NCI-H1436 treated with DMSO at 0.1 percent for 48 hours (cell line): Measurements from ENCODE around the gene TMPRSS7.
"Not testable (repeated sequence)": the region's sequence is repeated elsewhere in the genome, so short reads cannot be mapped to it uniquely, and the experiment has no call there.

Experiments
- DNase-seq: peaks from one replicate; lab custom pipeline; 2025; lab: John Stamatoyannopoulos, UW

The TMPRSS7 gene

GRCh38 chr3:112013058-112013783, 21.3 kb upstream of the TMPRSS7 start:
- no peak for DNase-seq

GRCh38 chr3:112013784-112014143, 20.8 kb upstream of the TMPRSS7 start:
- no peak for DNase-seq

DNA sequence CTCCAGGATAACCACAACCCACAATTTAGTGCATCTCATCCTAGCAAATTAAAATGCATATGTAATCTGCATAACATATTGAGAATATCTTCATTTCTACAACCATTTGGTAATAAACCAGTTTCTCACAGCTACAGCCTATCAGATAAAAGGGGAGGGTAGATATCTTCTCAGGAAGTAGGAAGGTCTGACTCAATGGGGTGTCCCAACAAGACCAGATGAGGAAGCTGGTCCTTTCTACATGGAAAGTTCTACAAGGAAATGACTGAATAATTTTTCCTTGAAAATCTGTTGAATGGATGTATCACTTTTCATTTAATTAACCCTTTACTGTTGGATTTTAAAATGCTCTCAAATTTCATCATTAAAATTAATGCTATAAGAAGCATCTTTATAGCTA, 17.4 kb upstream of the TMPRSS7 start:
- DNase-seq, result no peak

DNA sequence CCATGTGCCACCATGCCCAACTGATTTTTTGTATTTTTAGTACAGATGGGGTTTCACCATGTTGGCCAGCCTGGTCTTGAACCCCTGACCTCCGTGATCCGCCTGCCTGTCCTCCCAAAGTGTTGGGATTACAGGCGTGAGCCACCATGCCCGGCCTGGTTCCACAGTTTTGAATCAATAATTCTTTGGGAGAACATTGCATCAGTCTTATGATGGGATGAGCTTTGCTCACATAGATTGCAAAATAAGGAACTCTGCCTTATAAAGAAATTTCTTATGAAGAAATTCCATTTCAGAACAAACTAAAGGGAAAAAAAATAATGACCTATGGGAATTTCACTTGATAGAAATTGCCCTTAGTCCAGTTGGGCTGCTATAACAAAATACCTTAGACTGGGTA, 15.8 kb upstream of the TMPRSS7 start:
- no peak for DNase-seq

GRCh38 chr3:112019716-112020115, 14.8 kb upstream of the TMPRSS7 start:
- no peak for DNase-seq

GRCh38 chr3:112020674-112021085, 13.9 kb upstream of the TMPRSS7 start:
- no peak for DNase-seq

DNA sequence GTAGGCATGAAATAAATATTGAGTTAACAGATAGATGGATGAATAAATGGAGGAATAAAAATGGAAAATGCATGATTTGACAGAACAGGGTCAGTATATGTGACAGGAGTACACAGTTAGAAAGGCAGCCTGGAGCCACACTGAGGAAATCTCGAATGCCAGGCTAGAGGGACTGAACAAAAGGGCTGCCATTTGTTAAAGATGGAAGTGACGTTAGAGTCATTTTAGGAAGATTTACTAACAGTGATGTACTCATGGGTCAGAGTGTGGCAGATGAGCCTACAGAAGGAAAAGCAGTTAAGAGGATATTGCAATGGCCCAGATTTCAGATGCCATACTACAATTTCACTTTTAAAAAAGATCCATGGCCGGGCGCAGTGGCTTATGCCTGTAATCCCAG, 7.4 kb upstream of the TMPRSS7 start:
- DNase-seq, result no peak

GRCh38 chr3:112027826-112028225, 6.7 kb upstream of the TMPRSS7 start:
- DNase-seq, result no peak

DNA sequence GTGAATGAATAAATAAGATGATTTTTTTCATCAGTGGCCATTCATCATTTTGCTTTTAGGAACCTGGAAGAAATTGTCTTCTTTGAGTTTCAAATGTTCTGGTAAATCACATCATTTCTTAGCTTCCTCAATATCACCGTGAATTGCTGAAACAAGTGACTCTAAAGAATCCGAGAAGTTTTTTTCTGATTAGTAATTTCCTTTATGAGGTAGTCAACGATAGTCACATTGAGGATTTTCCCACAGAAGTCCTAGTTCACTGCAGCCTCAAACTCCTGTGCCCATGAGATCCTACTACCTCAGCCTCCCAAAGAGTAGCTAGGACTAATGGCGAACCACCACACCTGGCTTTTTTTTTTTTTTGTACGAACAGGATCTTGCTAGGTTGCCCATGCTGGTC, 3.6 kb upstream of the TMPRSS7 start:
- no peak for DNase-seq

DNA sequence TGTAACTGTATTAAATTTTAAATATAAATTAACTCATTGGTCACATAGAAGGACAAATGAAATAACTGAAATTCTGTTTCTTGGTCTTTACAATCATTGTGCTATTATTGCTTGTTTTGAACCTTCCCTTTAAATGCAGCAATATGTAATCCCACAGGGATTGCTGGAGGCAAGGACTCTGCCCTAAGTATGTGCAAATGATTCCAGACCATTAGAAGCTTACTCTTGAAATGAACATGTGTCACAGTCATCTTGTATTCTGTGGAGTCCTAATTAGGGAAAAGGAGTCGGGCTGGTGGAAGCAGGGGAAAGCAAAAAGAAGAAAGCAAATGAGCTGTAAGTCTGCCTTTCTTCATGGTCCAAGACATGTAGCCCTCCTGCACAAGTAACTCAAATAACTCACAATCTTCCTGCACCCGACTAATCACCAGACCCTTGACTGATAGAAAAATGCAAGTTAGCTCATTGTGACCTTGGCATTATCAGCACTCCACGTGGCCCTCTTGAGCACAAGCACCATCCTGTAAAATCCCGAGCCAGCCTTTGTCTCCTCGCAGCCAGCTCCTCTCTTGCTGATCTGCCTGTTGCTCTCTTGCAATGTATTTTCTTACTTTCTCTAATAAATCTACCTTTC, 2.3 kb upstream of the TMPRSS7 start:
- no peak for DNase-seq

DNA sequence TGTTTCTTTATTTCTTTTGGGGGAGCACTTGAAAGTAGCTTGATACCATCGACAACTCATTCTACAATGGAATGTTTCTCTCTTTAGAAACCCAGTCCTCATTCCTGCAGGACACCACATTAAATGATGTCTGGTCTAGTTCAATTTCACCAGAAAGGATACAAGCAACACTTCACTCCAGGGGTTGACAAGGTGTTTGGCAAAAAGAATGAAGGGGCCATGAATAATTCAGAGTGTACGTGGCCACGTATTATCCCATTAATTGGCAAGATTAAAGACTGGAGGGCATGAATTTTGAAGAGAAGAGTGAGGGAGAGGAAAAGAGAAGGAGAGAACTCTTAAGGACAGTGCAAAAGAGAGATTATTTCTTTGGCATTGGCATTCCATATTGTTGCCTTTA, 705 bp downstream of the TMPRSS7 start:
- no peak for DNase-seq

DNA sequence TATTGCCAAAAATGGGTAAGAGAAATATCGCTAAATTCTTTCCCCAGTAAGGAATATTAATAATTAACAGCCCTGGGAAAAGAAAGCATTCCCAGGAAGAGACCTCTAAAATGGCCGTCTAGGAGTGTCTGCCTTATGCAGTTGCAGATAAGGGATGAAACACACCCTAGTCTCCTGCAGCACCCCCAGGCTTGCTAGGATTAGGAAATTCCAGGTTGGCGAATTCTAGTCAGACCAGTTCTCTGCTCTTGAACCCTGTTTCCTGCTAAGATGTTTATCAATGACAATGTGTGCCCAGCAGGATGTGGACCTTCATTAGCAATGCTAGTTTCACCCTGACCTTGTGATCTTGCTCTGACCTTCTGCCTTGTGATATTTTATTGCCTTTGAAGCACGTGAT, 2.7 kb downstream of the TMPRSS7 start:
- DNase-seq, result not testable (repeated sequence)

DNA sequence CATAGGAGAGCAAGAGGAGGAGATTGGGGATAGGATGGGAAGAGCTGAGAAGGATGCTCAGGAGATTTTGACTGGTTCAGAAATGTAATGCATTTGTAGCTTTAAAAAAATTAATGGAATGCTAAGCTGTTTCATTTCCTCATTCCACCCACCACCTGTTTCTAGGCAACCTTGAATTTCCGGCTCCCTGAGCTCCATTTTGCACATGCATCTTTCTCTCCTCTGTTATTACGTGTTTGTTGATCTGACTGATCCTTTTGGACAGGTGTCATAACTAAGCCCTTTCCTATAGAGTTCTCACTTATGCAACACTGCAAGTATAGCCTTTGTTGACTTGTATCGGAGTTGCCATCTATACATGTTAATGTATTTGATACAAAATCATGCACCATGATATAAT, 4.3 kb downstream of the TMPRSS7 start:
- DNase-seq, result no peak

DNA sequence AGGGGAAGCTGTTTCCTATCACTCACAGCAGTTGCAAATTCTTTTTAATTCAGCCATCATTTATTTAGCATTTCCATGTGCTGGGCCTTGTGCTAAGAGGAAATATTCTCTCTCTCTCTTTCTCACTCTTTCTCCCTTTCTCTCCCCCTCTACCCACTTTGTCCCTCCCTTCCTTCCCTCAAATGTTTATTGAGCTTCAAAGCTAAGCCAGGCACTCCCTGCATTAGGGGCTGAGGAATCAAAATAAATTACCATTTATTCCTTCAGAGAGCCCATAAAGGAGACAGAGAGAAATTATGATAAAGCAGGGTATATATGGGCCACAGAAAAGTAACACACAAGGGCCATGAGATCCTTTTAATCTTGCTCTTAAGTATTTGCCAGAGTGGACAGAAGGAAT, 6.8 kb downstream of the TMPRSS7 start:
- DNase-seq, result no peak

GRCh38 chr3:112042842-112043280, 8.3 kb downstream of the TMPRSS7 start:
- DNase-seq, result peak; percentile 100

- DNase-seq, result peak; percentile 96
These were observed 9.2 kb downstream of the TMPRSS7 start for GRCh38 chr3:112043621-112044201.

DNA sequence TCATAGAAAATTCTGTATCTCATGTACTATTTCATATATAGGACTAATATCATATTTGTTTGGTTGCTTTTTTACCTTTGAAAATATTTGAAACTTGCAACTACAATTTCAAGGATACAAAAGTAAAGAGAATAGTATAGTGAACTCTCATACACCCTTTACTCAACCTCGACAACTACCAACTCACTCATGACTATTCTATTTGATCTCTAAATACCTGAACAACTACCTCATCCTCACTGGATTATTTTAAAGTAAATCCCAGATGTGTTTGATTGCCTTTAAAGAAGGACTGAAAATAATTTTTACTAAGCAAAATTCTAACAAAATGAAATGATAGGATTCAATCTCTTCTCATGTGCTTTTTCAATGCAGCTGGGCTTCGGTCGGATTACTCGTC, 12.1 kb downstream of the TMPRSS7 start:
- DNase-seq, result no peak

DNA sequence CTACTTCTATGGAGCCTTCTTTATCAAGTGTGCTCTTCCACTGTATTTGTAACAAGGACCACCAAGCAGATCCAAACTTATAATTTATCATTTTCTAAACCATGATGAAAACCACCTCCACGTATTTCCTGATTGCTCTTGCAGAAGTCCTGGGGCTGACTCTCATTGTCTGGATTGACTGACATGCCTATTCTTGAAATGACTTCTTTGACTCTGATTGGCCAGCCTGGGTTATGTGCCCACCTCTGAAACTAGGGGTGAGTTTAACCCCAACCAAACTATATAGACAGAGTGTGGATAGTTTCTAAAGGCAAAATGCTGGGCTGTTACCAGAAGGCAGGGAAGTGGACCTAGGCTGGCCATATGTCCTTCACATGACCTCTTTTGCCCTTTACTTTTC, 12.7 kb downstream of the TMPRSS7 start:
- no peak for DNase-seq

DNA sequence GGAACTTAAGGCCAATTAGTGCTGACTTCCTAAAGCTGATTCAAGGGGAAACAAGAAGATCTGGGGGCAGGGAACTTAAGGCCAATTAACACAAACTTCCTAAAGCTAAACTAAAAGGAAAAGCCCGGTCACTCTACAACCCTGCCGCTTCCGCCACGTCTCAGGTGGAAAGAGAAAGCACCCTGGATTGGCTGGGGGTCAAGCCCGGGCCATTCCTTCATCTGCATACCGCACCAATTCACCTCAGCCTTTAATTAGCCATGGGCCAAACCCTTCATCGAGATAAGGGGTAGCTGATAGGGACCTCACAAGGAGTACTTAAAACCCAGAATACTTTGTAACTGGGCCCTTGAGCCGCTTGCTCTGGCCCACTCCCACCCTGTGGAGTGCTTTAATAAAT, 14.4 kb downstream of the TMPRSS7 start:
- no peak for DNase-seq

DNA sequence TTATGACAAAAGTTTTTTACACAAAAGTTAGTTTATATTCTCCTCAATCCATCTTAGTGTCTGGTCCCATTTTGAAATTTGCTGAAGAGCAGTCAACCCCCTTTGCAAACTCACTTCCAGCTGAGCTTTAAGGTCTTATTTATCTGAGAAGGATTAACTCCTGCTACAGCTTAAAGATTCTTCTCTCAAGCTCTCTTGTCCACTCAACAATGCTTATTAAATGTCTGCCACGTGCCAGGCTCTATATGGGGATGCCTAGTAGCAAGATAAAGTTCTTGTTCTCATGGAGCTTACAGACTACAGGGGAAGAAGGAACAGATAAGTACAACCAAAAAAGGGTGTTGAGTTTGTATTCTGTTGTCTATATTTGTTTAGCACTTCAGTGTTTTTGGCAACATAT, 18.7 kb downstream of the TMPRSS7 start:
- DNase-seq, result no peak

DNA sequence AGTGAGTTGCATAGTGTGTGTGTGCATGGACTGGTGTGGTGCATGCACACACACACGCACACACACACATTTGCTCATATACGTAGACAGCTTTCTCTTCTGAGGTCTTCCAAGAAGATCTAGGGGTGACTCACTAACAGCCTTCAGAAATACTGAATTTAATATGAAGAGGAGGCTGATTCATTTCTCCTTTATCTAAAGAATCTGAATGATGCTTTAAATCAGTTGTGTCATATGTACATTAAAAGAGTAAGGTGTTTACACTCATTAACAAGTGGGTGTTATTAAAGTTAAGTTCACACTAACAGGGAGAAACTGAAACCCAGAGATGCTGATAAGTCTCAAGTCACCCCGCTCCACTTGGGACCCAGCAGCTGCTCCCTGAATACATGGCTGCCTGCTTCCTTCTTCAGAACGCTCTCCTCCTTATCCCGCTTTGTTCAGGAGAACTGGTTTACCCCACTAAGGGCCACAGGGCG, 22.0 kb downstream of the TMPRSS7 start:
- DNase-seq, result no peak

GRCh38 chr3:112059497-112059896, 25.0 kb downstream of the TMPRSS7 start:
- no peak for DNase-seq

DNA sequence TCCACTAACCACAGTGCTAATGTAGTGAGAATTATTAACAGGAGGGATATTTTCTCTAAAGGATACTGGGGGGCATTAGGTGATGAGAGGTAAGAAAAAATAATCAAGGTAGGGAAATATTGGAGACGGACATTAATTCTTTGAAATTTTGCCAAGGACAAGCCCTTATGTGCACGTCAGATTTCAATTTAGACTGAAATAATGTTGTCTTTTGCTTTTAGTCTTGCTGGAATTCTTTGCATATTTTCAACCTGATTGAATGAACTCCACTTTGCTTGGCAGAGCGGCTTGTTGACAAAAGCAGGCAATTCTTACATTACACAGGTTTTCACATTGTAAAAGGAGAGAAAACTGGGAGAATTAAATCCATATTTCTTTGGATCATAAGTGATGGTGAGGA, 26.6 kb downstream of the TMPRSS7 start:
- no peak for DNase-seq
